ENCODE results near the gene SERPINB5. TPM values are rescaled to one million over a fixed set of nuclear protein-coding genes. Genes with fewer than 3 reads are reported as not detected.

Gene SERPINB5, protein sequence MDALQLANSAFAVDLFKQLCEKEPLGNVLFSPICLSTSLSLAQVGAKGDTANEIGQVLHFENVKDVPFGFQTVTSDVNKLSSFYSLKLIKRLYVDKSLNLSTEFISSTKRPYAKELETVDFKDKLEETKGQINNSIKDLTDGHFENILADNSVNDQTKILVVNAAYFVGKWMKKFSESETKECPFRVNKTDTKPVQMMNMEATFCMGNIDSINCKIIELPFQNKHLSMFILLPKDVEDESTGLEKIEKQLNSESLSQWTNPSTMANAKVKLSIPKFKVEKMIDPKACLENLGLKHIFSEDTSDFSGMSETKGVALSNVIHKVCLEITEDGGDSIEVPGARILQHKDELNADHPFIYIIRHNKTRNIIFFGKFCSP
- polyA plus RNA-seq (2013, experiment 1 of 2) = not detected
- not detected for polyA plus RNA-seq (2013, experiment 2 of 2)

GRCh38 chr18:63476668-63477067 is at the start of gene SERPINB5:
TSS of gene SERPINB5 (plus strand) at chr18:63476958. CDS start at chr18:63484429, 7,471 bp downstream.
- peaks cover 0 to 3% of the 10 kb centered on the region in 2 experiments for H3K27me3 ChIP-seq (ENCODE audit: control insufficient read depth in 1 of 2, insufficient read depth in 1 of 2, low read length in 2 of 2)
- H3K9me3 ChIP-seq (ENCODE audit: control insufficient read depth, low read length) = no peaks in the 10 kb centered on the region
- H3K4me3 ChIP-seq (ENCODE audit: insufficient read depth in 1 of 2, low read depth in 1 of 2, low read length in 2 of 2) = no peak within 1 kb of the TSS
- no peak within 1 kb of the TSS for H3K4me2 ChIP-seq (ENCODE audit: low read length, poor library complexity, severe bottlenecking)
- no peaks in the 10 kb centered on the region for H3K4me1 ChIP-seq (ENCODE audit: control insufficient read depth, insufficient read depth, low read depth, low read length)
- no peak within 1 kb of the TSS for H4K8ac ChIP-seq (ENCODE audit: low read length)
- H3K9ac ChIP-seq (ENCODE audit: low read length) = no peak within 1 kb of the TSS
- no peak within 1 kb of the TSS for H2AFZ ChIP-seq (ENCODE audit: low read depth, low read length)
- H4K91ac ChIP-seq (ENCODE audit: low read length) = no peak within 1 kb of the TSS
- no peak for DNase-seq
- H3K27ac ChIP-seq (ENCODE audit: low read length, poor library complexity, severe bottlenecking) = no peak within 1 kb of the TSS
- H3K36me3 ChIP-seq (ENCODE audit: control insufficient read depth in 1 of 2, insufficient read depth in 2 of 2, low read depth in 1 of 2, low read length in 2 of 2) = no peaks in the 10 kb centered on the region
- H3K4ac ChIP-seq (ENCODE audit: low read depth in 1 of 2, low read length in 2 of 2) = no peak within 1 kb of the TSS
- no peak within 1 kb of the TSS for H2AK5ac ChIP-seq (ENCODE audit: low read length, severe bottlenecking)
- no peak within 1 kb of the TSS for H3K14ac ChIP-seq (ENCODE audit: low read length in 2 of 2)
- no peaks in the 10 kb centered on the region for H3K79me1 ChIP-seq (replicated peaks; ENCODE audit: low read length, poor library complexity, severe bottlenecking)
- no peak within 1 kb of the TSS for H2BK5ac ChIP-seq (ENCODE audit: low read depth, low read length, poor library complexity, severe bottlenecking)
- no peak within 1 kb of the TSS for H2BK15ac ChIP-seq (ENCODE audit: low read depth, poor library complexity, severe bottlenecking)
- no peak within 1 kb of the TSS for H3K23ac ChIP-seq (ENCODE audit: low read length in 2 of 2)
- H2BK120ac ChIP-seq (ENCODE audit: low read depth, low read length) = no peak within 1 kb of the TSS
- 95% methylated on average over 21 of the region's 21 CpGs for WGBS
- no peak within 1 kb of the TSS for H3K18ac ChIP-seq (ENCODE audit: low read depth in 1 of 2, low read length in 2 of 2)
- peak within 1 kb of the TSS in 1 of 2 experiments; percentile 89 for H2BK12ac ChIP-seq (ENCODE audit: low read length in 2 of 2)

GRCh38 chr18:63427558-63427957 is 49.2 kb upstream of the SERPINB5 start:
- Histone ChIP-seq H4K91ac (ENCODE audit: low read length) (no peak overlapping the region), H2BK120ac (ENCODE audit: low read depth, low read length) (no peak overlapping the region), H3K18ac (ENCODE audit: low read depth in 1 of 2, low read length in 2 of 2) (no peak overlapping the region), H3K27me3 (ENCODE audit: control insufficient read depth in 1 of 2, insufficient read depth in 1 of 2, low read length in 2 of 2) (peaks cover 0 to 6% of the 10 kb centered on the region in 2 experiments), H3K4me1 (ENCODE audit: control insufficient read depth, insufficient read depth, low read depth, low read length) (peaks cover 1% of the 10 kb centered on the region), H3K4me3 (ENCODE audit: insufficient read depth in 1 of 2, low read depth in 1 of 2, low read length in 2 of 2) (no peak overlapping the region), H3K14ac (ENCODE audit: low read length in 2 of 2) (no peak overlapping the region), H3K23ac (ENCODE audit: low read length in 2 of 2) (no peak overlapping the region), H3K4me2 (ENCODE audit: low read length, poor library complexity, severe bottlenecking) (no peak overlapping the region), H3K79me1 (replicated peaks; ENCODE audit: low read length, poor library complexity, severe bottlenecking) (no peaks in the 10 kb centered on the region), H3K9ac (ENCODE audit: low read length) (no peak overlapping the region), H3K36me3 (ENCODE audit: control insufficient read depth in 1 of 2, insufficient read depth in 2 of 2, low read depth in 1 of 2, low read length in 2 of 2) (no peaks in the 10 kb centered on the region), H2BK12ac (ENCODE audit: low read length in 2 of 2) (no peak overlapping the region), H2AK5ac (ENCODE audit: low read length, severe bottlenecking) (no peak overlapping the region), H3K9me3 (ENCODE audit: control insufficient read depth, low read length) (no peaks in the 10 kb centered on the region), H3K27ac (ENCODE audit: low read length, poor library complexity, severe bottlenecking) (no peak overlapping the region), H3K4ac (ENCODE audit: low read depth in 1 of 2, low read length in 2 of 2) (no peak overlapping the region), H2BK15ac (ENCODE audit: low read depth, poor library complexity, severe bottlenecking) (no peak overlapping the region), H4K8ac (ENCODE audit: low read length) (no peak overlapping the region), H2AFZ (ENCODE audit: low read depth, low read length) (no peak overlapping the region), H2BK5ac (ENCODE audit: low read depth, low read length, poor library complexity, severe bottlenecking) (no peak overlapping the region)
- no peak for DNase-seq
- WGBS = 87% methylated on average over 4 of the region's 4 CpGs

GRCh38 chr18:63430526-63430925 is 46.2 kb upstream of the SERPINB5 start:
- no peak for DNase-seq
- H2BK15ac ChIP-seq (ENCODE audit: low read depth, poor library complexity, severe bottlenecking) = no peak overlapping the region
- no peak overlapping the region for H2BK12ac ChIP-seq (ENCODE audit: low read length in 2 of 2)
- no peak overlapping the region for H3K4ac ChIP-seq (ENCODE audit: low read depth in 1 of 2, low read length in 2 of 2)
- no peak overlapping the region for H2AK5ac ChIP-seq (ENCODE audit: low read length, severe bottlenecking)
- no peak overlapping the region for H3K9ac ChIP-seq (ENCODE audit: low read length)
- no peak overlapping the region for H4K91ac ChIP-seq (ENCODE audit: low read length)
- H4K8ac ChIP-seq (ENCODE audit: low read length) = no peak overlapping the region
- H3K18ac ChIP-seq (ENCODE audit: low read depth in 1 of 2, low read length in 2 of 2) = no peak overlapping the region
- no peak overlapping the region for H2BK120ac ChIP-seq (ENCODE audit: low read depth, low read length)
- H3K4me2 ChIP-seq (ENCODE audit: low read length, poor library complexity, severe bottlenecking) = no peak overlapping the region
- H3K9me3 ChIP-seq (ENCODE audit: control insufficient read depth, low read length) = no peaks in the 10 kb centered on the region
- no peak overlapping the region for H3K14ac ChIP-seq (ENCODE audit: low read length in 2 of 2)
- no peak overlapping the region for H2BK5ac ChIP-seq (ENCODE audit: low read depth, low read length, poor library complexity, severe bottlenecking)
- H3K4me1 ChIP-seq (ENCODE audit: control insufficient read depth, insufficient read depth, low read depth, low read length) = no peaks in the 10 kb centered on the region
- H3K23ac ChIP-seq (ENCODE audit: low read length in 2 of 2) = no peak overlapping the region
- H3K27ac ChIP-seq (ENCODE audit: low read length, poor library complexity, severe bottlenecking) = no peak overlapping the region
- no peaks in the 10 kb centered on the region for H3K79me1 ChIP-seq (replicated peaks; ENCODE audit: low read length, poor library complexity, severe bottlenecking)
- WGBS = 82% methylated on average over 2 of the region's 2 CpGs
- H3K4me3 ChIP-seq (ENCODE audit: insufficient read depth in 1 of 2, low read depth in 1 of 2, low read length in 2 of 2) = no peak overlapping the region
- peaks cover 0 to 20% of the 10 kb centered on the region in 2 experiments for H3K27me3 ChIP-seq (ENCODE audit: control insufficient read depth in 1 of 2, insufficient read depth in 1 of 2, low read length in 2 of 2)
- no peaks in the 10 kb centered on the region for H3K36me3 ChIP-seq (ENCODE audit: control insufficient read depth in 1 of 2, insufficient read depth in 2 of 2, low read depth in 1 of 2, low read length in 2 of 2)
- no peak overlapping the region for H2AFZ ChIP-seq (ENCODE audit: low read depth, low read length)

- Histone ChIP-seq H2AK5ac (ENCODE audit: low read length, severe bottlenecking) (no peak overlapping the region), H3K23ac (ENCODE audit: low read length in 2 of 2) (no peak overlapping the region), H3K18ac (ENCODE audit: low read depth in 1 of 2, low read length in 2 of 2) (no peak overlapping the region), H3K9ac (ENCODE audit: low read length) (no peak overlapping the region), H3K4me3 (ENCODE audit: insufficient read depth in 1 of 2, low read depth in 1 of 2, low read length in 2 of 2) (no peak overlapping the region), H2AFZ (ENCODE audit: low read depth, low read length) (no peak overlapping the region), H2BK12ac (ENCODE audit: low read length in 2 of 2) (no peak overlapping the region), H2BK5ac (ENCODE audit: low read depth, low read length, poor library complexity, severe bottlenecking) (no peak overlapping the region), H3K9me3 (ENCODE audit: control insufficient read depth, low read length) (no peaks in the 10 kb centered on the region), H3K36me3 (ENCODE audit: control insufficient read depth in 1 of 2, insufficient read depth in 2 of 2, low read depth in 1 of 2, low read length in 2 of 2) (no peaks in the 10 kb centered on the region), H2BK120ac (ENCODE audit: low read depth, low read length) (no peak overlapping the region), H3K14ac (ENCODE audit: low read length in 2 of 2) (no peak overlapping the region), H3K79me1 (replicated peaks; ENCODE audit: low read length, poor library complexity, severe bottlenecking) (no peaks in the 10 kb centered on the region), H3K4me1 (ENCODE audit: control insufficient read depth, insufficient read depth, low read depth, low read length) (no peaks in the 10 kb centered on the region), H3K4me2 (ENCODE audit: low read length, poor library complexity, severe bottlenecking) (no peak overlapping the region), H2BK15ac (ENCODE audit: low read depth, poor library complexity, severe bottlenecking) (no peak overlapping the region), H4K91ac (ENCODE audit: low read length) (no peak overlapping the region), H3K27ac (ENCODE audit: low read length, poor library complexity, severe bottlenecking) (no peak overlapping the region), H3K27me3 (ENCODE audit: control insufficient read depth in 1 of 2, insufficient read depth in 1 of 2, low read length in 2 of 2) (peaks cover 0 to 21% of the 10 kb centered on the region in 2 experiments), H4K8ac (ENCODE audit: low read length) (no peak overlapping the region), H3K4ac (ENCODE audit: low read depth in 1 of 2, low read length in 2 of 2) (no peak overlapping the region)
- DNase-seq = no peak
- WGBS = no CpG with 5 or more reads among the region's 1 CpG
Measured at GRCh38 chr18:63431180-63431579, 45.6 kb upstream of the SERPINB5 start.
